ENCODE data around the gene CRB1. TPM values are rescaled to one million over a fixed set of nuclear protein-coding genes. Genes with fewer than 3 reads are reported as not detected.
"Not testable (repeated sequence)": the region's sequence is repeated elsewhere in the genome, so short reads cannot be mapped to it uniquely, and the experiment has no call there.

The CRB1 gene
- total RNA-seq, 2 donors from 2014 or later: 0.14 to 0.28 TPM

DNA sequence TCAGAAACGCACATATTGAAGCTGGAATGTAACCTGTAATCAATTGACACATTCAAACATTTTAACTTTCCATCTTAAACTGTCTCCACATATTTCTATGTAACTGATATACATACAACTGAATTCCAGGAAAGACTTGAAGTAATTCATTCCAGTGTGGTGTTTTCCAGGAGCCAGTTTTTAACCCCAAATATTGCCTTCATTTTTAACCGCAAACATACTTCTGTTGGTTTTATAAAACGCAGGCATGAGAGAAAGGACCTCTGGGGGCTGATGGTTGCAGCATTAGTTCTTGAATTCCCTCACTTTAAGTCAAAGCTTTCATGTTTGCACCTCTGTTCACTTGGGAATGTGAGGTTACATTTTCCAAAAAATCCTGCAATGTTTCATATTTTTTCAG, 204.1 kb downstream of the CRB1 start:
- DNase-seq (ENCODE audit: low spot score): no peak
- intact Hi-C loops (cut with DNase I): no loop called here

DNA sequence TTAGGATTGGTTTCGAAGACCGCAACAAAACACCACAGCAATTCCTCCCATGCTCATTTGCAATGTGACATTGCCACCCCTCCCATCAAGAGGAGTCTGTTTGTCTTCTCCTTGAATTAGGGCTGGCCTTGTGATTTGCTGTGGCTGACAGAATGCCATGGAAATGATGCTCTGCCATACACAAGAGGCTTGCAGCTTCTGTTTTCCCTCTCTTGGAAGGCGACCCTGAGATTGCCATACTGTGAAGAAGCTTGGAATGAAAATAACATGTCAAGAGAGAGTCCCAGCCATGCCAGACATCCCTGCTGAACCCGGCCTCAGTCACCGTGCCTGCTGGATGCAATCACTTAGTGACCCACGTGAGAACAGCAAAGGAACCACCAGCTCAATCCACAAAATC, 212.4 kb downstream of the CRB1 start:
- intact Hi-C loops (cut with DNase I): no loop called here
- no peak for DNase-seq (ENCODE audit: low spot score)

DNA sequence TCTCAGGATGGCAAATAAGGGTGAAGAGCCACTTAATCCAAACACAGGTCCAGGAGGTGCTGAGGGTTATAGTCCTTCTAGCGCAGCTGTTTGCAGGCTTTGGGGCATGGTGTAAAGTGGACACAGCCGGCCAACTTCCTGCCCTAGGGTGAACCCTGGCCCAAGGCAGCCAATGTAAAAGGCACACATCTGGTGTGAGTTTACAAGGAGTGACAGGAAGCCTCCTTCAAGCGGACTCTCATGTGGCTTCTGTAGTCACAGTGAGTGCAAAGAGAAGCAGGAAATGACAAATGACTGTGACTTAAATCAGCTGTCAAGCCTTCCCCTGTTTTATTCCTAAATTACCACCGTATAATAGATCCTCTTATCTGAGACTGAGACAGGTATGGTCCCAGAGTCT, 213.0 kb downstream of the CRB1 start:
- no peak for DNase-seq (ENCODE audit: low spot score)
- intact Hi-C loops (cut with DNase I): no loop called here

DNA sequence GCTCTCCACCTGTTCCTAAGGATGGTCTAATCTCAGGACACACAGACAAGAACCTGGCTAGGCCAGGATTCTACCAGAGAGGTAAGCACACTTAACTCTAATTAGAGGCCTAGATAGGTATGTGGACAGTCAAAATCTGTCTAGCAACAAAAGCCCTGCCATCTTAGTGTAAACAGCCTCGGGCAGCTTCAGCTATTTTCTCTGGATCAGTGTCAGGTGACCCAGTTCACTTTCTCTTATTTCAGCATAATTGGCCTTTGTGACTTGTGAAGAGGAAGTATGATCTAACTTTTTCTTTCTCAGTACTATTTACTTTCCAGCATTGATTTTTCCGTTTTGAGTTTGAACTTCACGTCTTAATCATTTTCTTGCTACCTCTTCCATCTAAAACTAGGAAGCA, 217.7 kb downstream of the CRB1 start:
- no peak for DNase-seq (ENCODE audit: low spot score)
- intact Hi-C loops (cut with DNase I): no loop called here

DNA sequence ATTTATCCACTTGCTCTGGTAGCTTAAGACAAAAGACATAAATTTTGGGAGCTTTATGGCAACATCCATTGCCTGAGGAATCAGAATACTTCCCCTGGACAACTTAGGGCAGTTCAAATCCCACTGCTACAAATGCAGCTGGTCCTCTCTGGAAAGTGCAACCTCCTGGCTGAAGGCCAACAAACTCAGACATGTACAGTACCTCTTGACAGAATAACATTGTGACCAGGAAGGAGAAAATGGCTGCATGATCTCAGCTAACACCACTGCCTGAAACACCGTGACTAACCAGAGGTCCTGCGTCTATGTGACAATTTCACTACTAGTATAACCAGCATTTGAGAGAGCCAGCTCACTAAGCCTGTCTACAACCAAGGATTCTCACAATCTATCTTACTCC, 218.9 kb downstream of the CRB1 start:
- intact Hi-C loops (cut with DNase I): no loop called here
- no peak for DNase-seq (ENCODE audit: low spot score)

DNA sequence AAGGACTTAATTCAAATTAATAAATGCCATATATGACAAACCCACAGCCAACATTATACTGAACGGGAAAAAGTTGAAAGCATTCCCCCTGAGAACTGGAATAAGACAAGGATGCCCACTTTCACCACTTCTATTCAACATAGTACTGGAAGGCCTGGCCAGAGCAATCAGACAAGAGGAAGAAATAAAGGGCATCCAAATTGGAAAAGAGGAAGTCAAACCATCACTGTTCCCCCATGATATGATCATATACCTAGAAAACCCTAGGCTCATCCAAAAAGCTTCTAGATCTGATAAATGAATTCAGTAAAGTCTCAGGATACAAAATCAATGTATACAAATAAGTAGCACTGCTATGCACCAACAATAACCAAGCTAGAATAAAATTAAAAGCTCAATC, 223.5 kb downstream of the CRB1 start:
- intact Hi-C loops (cut with DNase I); DNase-seq (ENCODE audit: low spot score): not testable (repeated sequence)

DNA sequence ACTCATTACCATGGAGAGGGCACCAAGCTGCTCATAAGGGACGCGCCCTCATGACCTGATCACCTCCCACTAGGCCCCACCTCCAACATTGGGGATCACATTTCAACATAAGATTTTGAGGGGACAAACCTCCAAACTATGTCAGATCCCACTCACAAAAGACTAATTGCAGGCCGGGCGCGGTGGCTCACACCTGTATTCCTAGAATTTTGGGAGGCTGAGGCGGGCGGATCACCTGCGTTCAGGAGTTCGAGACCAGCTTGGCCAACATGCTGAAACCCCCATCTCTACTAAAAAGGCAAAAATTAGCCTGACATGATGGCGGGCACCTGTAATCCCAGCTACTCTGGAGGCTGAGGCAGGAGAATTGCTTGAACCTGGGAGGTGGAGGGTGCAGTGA, 228.7 kb downstream of the CRB1 start:
- DNase-seq (ENCODE audit: low spot score): no peak
- intact Hi-C loops (cut with DNase I): no loop called here

DNA sequence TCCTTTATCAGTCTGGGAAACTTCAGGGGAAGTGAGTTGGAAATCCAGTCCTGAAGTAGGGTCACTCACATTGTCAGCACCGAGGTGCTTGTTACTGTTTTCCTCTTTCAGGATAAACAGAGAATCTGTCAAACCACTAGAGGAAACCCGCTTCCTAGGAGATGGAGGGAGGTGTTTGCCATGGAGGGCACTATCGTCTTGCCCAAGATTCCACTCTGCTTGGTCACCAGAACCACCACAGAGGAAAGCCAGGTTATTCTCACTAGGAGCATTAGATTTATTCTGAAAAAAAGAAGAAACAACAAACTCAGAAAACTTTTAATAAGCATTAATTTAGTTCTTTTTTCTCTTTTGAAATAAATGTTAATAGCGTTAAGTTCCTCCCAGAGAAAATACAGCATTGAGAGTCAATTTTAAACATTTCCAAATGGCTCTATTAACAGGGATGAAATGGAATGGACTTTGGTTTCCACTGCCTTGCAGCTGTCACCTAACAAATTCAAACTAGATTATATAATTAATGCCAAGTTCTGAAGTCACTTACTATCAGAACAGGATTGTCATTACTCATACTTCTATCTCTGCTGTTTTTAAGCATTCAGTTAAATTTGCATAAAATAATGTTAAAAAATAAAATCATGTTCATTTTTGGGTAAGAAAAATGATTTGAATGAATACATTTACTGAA, 242.8 kb downstream of the CRB1 start:
- intact Hi-C loops (cut with DNase I): no loop called here
- no peak for DNase-seq (ENCODE audit: low spot score)

DNA sequence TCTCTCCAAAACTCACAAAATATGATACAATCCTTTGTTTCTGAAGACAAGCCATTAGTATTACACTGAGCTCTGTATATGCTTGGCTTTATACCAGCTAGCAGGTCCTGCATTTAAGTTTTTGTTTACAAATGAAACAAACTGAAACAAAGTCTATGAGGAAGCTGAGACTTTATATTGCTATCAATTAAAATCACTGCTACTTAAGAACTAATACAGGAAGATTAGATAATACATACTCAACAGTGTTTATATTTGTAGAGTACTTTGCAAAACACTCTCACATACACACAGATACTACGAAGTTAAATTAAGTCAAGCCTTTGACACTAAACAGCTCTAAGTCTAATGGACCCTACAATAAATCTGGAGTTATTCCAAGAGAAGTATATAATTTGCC, 247.4 kb downstream of the CRB1 start:
- intact Hi-C loops (cut with DNase I): no loop called here

DNA sequence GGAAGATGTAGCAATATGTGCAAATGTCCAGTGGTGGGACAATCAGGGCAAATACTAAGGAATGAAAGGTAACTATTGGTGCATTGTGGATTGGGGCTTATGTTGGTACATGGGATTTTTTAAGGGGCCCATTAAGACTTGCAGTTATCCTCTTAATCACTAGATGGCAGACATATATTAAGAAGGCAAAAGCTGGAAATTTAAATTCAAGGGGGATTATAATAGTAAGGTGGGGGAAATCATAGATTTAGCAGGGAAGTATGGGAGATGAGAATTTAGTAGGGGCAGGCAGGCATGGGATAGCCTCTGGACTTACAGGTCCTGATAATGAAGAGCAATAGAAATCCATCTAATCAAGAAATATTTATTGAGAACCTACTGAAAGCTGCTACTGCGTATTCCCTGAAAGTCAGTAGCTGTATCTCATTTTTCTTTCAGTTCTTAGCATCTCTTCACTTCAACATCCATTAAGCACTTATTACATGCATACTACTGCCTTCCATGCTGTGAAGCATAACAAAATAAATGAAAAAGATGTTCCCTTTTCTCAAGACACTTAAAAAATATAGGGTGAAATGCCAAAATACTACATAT, 251.8 kb downstream of the CRB1 start:
- no peak for DNase-seq (ENCODE audit: low spot score)
- intact Hi-C loops (cut with DNase I): no loop called here

More for the DNA sequence above, 247.4 kb downstream of the CRB1 start:
- no peak for DNase-seq (ENCODE audit: low spot score)

DNA sequence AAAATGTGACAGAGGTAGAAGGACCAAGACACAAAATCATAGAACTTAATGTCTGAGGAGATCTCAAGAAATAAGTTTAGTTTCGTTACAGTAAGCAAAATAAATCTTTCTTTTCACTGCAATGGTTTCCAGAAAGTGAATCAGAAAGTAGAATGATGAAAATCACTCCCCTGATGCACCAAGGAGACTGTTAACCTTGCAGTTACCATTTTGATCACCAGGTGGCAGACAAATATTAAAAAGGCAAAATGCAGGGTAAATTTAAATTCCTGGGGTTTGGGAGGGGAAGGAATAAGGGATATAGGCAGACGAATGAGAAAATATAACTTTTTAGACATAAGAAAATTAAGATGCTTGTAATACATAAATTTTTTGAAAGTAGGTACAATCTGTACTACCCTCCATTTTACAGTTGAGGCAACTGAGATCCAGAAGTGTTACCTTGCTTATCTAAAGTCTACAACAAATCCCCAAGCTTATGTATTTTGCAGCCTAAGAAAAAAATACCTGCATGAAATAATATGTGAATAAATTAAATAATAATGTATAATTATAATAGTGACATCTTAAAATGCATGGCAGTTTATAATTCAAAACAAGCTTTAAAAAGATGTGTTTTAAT, 253.2 kb downstream of the CRB1 start:
- intact Hi-C loops (cut with DNase I): no loop called here
- DNase-seq (ENCODE audit: low spot score): no peak

DNA sequence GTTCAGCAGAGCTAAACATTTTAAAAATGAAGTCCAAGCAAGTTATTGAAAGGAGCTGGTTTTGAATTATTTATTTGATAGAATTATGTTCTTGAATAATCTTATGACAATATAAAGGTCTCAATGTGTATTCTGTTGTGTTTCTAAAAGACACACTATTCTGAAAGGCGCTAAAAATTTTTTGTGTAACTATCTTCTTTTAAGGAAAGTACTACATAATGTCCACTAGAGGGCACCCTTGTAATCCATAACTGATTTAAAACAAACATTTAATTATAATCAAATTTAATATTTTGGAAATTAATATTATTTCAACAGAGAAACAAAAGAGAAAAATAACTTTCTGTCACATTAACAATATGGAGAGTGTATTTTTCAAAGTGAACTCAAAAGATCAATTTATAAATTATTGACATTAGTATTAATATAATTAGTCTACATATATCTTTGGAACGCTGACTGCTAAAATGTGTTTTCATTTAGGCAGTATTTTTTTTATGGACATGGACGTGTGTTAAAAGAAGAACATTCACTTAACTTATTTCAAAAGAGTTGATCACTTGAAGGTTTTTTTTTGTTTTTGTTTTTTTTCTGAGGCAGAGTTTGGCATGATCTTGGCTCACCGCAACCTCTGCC, 258.8 kb downstream of the CRB1 start:
- intact Hi-C loops (cut with DNase I): no loop called here
- DNase-seq (ENCODE audit: low spot score): no peak

Other genes starting within 250 kb of the CRB1 start
- not detected for gene F13B, start 201.0 kb upstream of the CRB1 start, total RNA-seq
- under 1 TPM; 0.14 to 0.37 TPM for gene ASPM, start 121.6 kb upstream of the CRB1 start, total RNA-seq
- 10 to 100 TPM; 14.3 to 21.3 TPM for gene ZBTB41, start 67.0 kb upstream of the CRB1 start, total RNA-seq